Smooth muscle cell of the coronary artery (primary cell): Measurements from ENCODE around the gene TMEM232. TPM values are rescaled to one million over a fixed set of nuclear protein-coding genes. Genes with fewer than 3 reads are reported as not detected.

ENCODE experiments used
- total RNA-seq: library from RNA; depleted of rRNA; stranded (reverse); fragments of >200 nt; gene quantifications from 2 replicates; pipeline ENCODE4 v1.2.3, GENCODE V29; 2014; ENCODE audit warnings: low replicate concordance

Gene TMEM232
- total RNA-seq: 1.4 and 4.6 TPM in 2 replicates

DNA sequence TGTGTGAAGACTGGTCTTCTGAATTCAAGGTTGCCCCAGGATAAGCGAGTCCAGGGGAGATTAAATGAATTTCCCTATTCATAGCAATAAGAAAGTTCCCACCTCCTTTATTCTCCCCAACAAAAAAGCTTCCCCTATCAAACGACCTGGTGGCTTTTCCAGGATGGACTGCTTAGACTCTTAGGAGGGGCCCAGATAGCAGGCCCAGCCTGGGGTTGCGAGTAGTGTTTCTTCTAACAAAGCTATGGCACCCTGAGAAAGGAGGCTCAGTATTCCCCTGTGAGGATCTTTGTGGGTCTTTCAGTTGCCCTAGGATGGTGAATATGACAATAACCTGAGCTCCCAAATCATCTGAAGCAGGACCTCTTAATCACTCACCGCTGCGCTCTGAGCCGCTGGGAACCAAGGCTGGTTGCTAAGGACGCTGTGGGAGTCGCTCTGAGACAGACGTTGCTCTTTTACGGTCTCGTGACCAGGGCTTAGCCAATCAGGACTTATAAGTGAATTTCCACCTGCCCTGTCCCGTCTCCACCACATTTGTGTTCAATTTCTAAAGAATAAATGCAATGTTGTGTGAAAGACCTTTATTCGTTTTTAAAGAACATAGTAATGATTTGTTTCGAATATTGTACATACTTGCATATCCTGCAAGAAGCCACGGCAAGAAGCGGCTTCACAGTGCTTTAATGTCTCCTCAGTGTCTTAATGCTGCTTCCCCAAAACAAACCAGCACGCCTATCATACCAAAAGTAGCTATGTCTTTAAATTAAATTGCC, at the start of gene TMEM232:
Gene TMEM232, minus strand, starts transcription at position 423 of the 776 bp plus-strand sequence. CDS start 59,319 bp downstream, outside the sequence.

DNA sequence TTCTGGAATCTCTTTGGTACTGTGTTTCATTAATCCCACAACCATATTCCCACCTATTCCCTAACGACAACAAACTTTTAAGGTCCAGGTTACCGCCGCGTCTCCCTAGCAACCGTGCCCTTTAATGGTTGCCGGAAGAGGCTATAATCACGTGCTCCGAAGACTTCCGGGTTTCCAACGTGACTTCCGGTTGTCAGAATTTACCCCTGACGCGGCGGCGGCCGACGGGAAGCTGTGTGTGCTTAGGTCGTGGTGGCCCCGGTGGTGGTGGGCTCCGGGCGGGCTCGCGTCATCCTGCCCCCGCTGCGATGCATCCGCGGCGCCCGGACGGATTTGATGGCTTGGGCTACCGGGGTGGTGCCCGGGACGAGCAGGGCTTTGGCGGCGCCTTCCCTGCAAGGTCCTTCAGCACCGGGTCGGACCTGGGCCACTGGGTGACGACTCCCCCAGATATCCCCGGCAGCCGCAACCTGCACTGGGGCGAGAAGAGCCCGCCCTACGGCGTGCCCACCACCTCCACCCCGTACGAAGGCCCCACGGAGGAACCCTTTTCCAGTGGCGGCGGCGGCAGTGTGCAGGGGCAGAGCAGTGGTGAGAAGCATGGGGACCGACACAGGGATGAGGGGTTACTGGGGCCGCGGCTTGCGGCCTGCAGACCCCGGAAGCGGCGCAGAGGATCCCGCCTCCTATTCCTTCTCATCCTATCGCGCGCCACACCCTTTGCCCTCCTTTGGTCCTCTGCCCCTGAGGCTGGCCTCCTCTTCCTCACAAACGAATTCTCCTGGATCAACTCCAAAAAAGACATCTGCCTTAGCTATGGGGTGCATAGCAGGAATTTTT, 12.6 kb upstream of the TMEM232 start, which contains the start of gene SLC25A46:
Gene SLC25A46, plus strand, starts transcription at position 196 of the 840 bp plus-strand sequence. Its CDS starts 113 bp downstream, at position 309.

Other genes starting within 250 kb of the TMEM232 start
- gene SLC25A46, start 12.3 kb upstream of the TMEM232 start, total RNA-seq: 72.5 and 93.4 TPM in 2 replicates